DOHH2 (cell line): ENCODE measurements around the gene SOX12.

Experiments used
- EZH2phosphoT487 ChIP-seq: fragments of 200-600 bp; sonication (generic); IDR thresholded peaks from 2 replicates; pipeline ENCODE4 v1.6.1; 2017; ENCODE audit warnings: borderline replicate concordance, mild to moderate bottlenecking, antibody characterized with exemption, low read length, moderate library complexity, mixed read lengths
- TF ChIP-seq, protein P1 (sequence below): fragments of 200-600 bp; sonication (generic); IDR thresholded peaks from one replicate; pipeline ENCODE4 v1.5.1; 2014; ENCODE audit warnings: antibody characterized with exemption, mild to moderate bottlenecking, low read depth, low read length; ENCODE audit not compliant: poor library complexity, severe bottlenecking

DNA sequence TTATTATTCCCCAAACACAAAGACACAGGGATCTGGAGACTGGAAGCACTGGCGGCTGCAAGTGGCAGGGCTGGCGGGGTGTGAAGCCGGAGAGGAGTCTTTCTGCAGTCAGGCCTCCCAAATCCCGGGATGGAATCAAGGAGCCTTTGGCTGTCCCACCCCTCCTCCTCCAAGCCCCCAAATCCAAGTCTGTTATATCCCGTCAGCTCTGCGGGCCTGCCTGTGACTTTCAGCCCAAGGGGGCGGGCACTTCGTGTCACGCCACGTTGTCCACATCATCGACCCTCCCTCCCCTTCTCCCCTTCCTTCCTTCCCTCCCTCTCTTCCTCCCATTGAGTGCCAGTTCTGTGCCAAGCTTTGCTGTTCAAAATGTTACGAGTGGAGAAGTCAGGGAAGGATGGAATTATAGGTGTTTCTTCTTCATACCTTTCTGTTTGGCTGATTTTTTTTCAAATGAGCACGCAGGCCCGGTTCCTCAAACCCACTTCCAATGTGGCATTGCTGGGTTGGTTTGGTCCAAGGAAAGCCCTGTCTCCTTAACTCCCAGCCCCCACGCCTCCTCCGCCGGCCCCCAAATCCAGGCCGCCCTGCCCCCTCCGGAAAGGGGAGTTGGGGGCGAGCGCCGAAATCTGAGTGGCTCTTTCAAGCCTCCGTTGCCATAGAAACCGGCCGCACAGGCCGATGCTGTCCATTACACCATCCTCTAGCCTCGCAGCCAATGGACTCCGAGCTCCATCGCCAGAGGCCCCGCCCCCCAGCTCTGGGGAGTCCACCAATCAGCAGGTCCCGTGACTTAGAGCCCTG, 15.3 kb upstream of the SOX12 start:
- TF ChIP-seq, protein P1, sequence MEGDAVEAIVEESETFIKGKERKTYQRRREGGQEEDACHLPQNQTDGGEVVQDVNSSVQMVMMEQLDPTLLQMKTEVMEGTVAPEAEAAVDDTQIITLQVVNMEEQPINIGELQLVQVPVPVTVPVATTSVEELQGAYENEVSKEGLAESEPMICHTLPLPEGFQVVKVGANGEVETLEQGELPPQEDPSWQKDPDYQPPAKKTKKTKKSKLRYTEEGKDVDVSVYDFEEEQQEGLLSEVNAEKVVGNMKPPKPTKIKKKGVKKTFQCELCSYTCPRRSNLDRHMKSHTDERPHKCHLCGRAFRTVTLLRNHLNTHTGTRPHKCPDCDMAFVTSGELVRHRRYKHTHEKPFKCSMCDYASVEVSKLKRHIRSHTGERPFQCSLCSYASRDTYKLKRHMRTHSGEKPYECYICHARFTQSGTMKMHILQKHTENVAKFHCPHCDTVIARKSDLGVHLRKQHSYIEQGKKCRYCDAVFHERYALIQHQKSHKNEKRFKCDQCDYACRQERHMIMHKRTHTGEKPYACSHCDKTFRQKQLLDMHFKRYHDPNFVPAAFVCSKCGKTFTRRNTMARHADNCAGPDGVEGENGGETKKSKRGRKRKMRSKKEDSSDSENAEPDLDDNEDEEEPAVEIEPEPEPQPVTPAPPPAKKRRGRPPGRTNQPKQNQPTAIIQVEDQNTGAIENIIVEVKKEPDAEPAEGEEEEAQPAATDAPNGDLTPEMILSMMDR, result no peak
- no peak for TF ChIP-seq EZH2phosphoT487
